8988T (cell line): ENCODE measurements around the gene SFT2D1.

Experiments used
- DNase-seq: peaks from one replicate; pipeline ENCODE4 v3.0.0; 2011

Gene SFT2D1

GRCh38 chr6:166333172-166333995, 9.0 kb downstream of the SFT2D1 start:
- no peak for DNase-seq

- DNase-seq, result no peak
Measured at GRCh38 chr6:166331503-166332415, 10.6 kb downstream of the SFT2D1 start.

- DNase-seq, result no peak
Measured at GRCh38 chr6:166330612-166331011, 11.7 kb downstream of the SFT2D1 start.

- DNase-seq, result no peak
Measured at GRCh38 chr6:166325383-166326042, 16.8 kb downstream of the SFT2D1 start.

- no peak for DNase-seq
Measured at GRCh38 chr6:166323395-166323794, 18.9 kb downstream of the SFT2D1 start.

GRCh38 chr6:166318649-166319600, 23.4 kb downstream of the SFT2D1 start:
- no peak for DNase-seq

- no peak for DNase-seq
Measured at GRCh38 chr6:166318227-166318626, 24.1 kb downstream of the SFT2D1 start.

- no peak for DNase-seq
Measured at GRCh38 chr6:166317261-166318212, 24.8 kb downstream of the SFT2D1 start.

- DNase-seq, result no peak
Measured at GRCh38 chr6:166315436-166315835, 26.9 kb downstream of the SFT2D1 start.

GRCh38 chr6:166314454-166314853, 27.9 kb downstream of the SFT2D1 start:
- DNase-seq, result no peak

GRCh38 chr6:166313255-166314070, 28.9 kb downstream of the SFT2D1 start:
- no peak for DNase-seq

GRCh38 chr6:166312832-166313231, 29.5 kb downstream of the SFT2D1 start:
- no peak for DNase-seq

GRCh38 chr6:166310634-166311033, 31.7 kb downstream of the SFT2D1 start:
- no peak for DNase-seq

GRCh38 chr6:166309977-166310376, 32.4 kb downstream of the SFT2D1 start:
- DNase-seq, result no peak

GRCh38 chr6:166308769-166309589, 33.4 kb downstream of the SFT2D1 start:
- no peak for DNase-seq

GRCh38 chr6:166308033-166308768, 34.1 kb downstream of the SFT2D1 start, which contains the start of gene PRR18:
PRR18 (minus strand) TSS chr6:166308392; CDS start chr6:166308142, 250 bp downstream.
- DNase-seq, result no peak

- DNase-seq, result no peak
Measured at GRCh38 chr6:166307082-166308032, 35.0 kb downstream of the SFT2D1 start.
